ENCODE measurements around the gene SERINC5.
"Not testable (repeated sequence)": the region's sequence is repeated elsewhere in the genome, so short reads cannot be mapped to it uniquely, and the experiment has no call there.

Gene SERINC5

GRCh38 chr5:80227979-80228596 is 27.8 kb downstream of the SERINC5 start:
- no peak for DNase-seq (ENCODE audit: low spot score)

- no peak for DNase-seq (ENCODE audit: low spot score)
Observed at GRCh38 chr5:80225934-80226326, 29.9 kb downstream of the SERINC5 start.

GRCh38 chr5:80225189-80225933 is 30.5 kb downstream of the SERINC5 start:
- no peak for DNase-seq (ENCODE audit: low spot score)

GRCh38 chr5:80223561-80223960 is 32.3 kb downstream of the SERINC5 start:
- DNase-seq (ENCODE audit: low spot score) = no peak

- DNase-seq (ENCODE audit: low spot score) = no peak
Observed at GRCh38 chr5:80220245-80220897, 35.5 kb downstream of the SERINC5 start.

- no peak for DNase-seq (ENCODE audit: low spot score)
Observed at GRCh38 chr5:80219391-80219790, 36.5 kb downstream of the SERINC5 start.

GRCh38 chr5:80217667-80218066 is 38.2 kb downstream of the SERINC5 start:
- DNase-seq (ENCODE audit: low spot score) = no peak

- peak; percentile 54 for DNase-seq (ENCODE audit: low spot score)
Observed at GRCh38 chr5:80216753-80217596, 38.9 kb downstream of the SERINC5 start.

- no peak for DNase-seq (ENCODE audit: low spot score)
Observed at GRCh38 chr5:80216096-80216495, 39.8 kb downstream of the SERINC5 start.

- no peak for DNase-seq (ENCODE audit: low spot score)
Observed at GRCh38 chr5:80215523-80215922, 40.3 kb downstream of the SERINC5 start.

GRCh38 chr5:80213466-80213865 is 42.4 kb downstream of the SERINC5 start:
- no peak for DNase-seq (ENCODE audit: low spot score)

- DNase-seq (ENCODE audit: low spot score) = no peak
Observed at GRCh38 chr5:80212171-80212667, 43.6 kb downstream of the SERINC5 start.

GRCh38 chr5:80211327-80211726 is 44.5 kb downstream of the SERINC5 start:
- no peak for DNase-seq (ENCODE audit: low spot score)

- DNase-seq (ENCODE audit: low spot score) = no peak
Observed at GRCh38 chr5:80210014-80210413, 45.8 kb downstream of the SERINC5 start.

- DNase-seq (ENCODE audit: low spot score) = no peak
Observed at GRCh38 chr5:80208381-80208780, 47.5 kb downstream of the SERINC5 start.

- DNase-seq (ENCODE audit: low spot score) = no peak
Observed at GRCh38 chr5:80207832-80208231, 48.0 kb downstream of the SERINC5 start.

- DNase-seq (ENCODE audit: low spot score) = peak; percentile 72
Observed at GRCh38 chr5:80206282-80206681, 49.6 kb downstream of the SERINC5 start.

GRCh38 chr5:80205846-80206245 is 50.0 kb downstream of the SERINC5 start:
- DNase-seq (ENCODE audit: low spot score) = no peak

GRCh38 chr5:80204808-80205614 is 50.8 kb downstream of the SERINC5 start:
- no peak for DNase-seq (ENCODE audit: low spot score)

GRCh38 chr5:80201763-80202162 is 54.1 kb downstream of the SERINC5 start:
- not testable (repeated sequence) for DNase-seq (ENCODE audit: low spot score)

GRCh38 chr5:80198920-80199319 is 56.9 kb downstream of the SERINC5 start:
- DNase-seq (ENCODE audit: low spot score) = no peak

All from AG20443 (cell line).